OCI-M2 (cell line): Measurements from ENCODE around the gene ERFE.
"Not testable (repeated sequence)": the region's sequence is repeated elsewhere in the genome, so short reads cannot be mapped to it uniquely, and the experiment has no call there.

Experiments
- DNase-seq: peaks from one replicate; lab custom pipeline; 2025; ENCODE audit not compliant: unreplicated experiment; lab: John Stamatoyannopoulos, UW

The ERFE gene, protein sequence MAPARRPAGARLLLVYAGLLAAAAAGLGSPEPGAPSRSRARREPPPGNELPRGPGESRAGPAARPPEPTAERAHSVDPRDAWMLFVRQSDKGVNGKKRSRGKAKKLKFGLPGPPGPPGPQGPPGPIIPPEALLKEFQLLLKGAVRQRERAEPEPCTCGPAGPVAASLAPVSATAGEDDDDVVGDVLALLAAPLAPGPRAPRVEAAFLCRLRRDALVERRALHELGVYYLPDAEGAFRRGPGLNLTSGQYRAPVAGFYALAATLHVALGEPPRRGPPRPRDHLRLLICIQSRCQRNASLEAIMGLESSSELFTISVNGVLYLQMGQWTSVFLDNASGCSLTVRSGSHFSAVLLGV

DNA sequence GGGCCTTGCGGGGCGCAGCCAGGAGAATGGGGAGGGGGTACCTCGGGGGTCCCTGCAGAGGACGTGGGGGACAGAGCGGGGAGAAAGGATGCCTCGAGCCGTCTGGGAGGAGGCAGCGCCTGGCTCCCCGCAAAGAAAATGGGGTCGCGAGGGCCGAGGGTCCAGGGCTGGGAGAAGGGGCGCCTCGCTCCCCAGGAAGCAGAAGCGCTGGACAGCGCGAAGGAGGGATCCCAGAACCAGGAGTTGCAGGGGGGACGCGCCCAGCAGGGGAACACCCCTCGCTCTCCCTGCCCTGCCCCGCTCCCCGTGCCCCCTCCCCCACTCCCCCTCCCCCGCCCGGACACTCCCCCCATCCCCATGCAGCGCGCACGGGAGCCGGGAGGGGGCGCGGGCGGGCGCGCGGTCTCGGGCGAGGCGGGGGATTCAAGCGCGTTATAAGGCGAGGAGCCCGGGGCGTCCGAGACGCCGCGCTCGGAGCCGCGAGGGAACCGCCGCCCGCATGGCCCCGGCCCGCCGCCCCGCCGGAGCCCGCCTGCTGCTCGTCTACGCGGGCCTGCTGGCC is at the start of gene ERFE:
Gene ERFE, plus strand, starts transcription at position 462 of the 562 bp plus-strand sequence. Its CDS starts 38 bp downstream, at position 500.
- DNase-seq, result no peak

DNA sequence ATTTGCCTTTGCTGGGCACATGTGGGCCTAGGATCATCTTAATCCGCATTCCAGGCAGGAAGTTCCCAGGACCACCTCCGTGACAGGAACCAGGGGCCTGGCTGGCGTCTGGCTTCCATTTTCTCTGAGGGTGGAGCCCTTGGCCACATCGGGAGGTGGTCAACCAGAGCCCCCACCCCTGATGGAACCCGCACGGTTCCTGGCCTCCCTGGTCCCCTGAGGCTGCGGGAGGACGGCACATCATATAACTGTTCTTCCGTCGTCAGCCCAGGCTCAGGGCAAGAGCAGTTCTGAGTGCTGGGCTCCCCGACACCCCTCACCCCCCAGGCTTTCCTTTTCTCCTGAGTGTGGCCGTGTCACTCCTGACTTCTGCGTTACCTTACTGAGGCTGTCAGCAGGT is 45.2 kb upstream of the ERFE start:
- no peak for DNase-seq

DNA sequence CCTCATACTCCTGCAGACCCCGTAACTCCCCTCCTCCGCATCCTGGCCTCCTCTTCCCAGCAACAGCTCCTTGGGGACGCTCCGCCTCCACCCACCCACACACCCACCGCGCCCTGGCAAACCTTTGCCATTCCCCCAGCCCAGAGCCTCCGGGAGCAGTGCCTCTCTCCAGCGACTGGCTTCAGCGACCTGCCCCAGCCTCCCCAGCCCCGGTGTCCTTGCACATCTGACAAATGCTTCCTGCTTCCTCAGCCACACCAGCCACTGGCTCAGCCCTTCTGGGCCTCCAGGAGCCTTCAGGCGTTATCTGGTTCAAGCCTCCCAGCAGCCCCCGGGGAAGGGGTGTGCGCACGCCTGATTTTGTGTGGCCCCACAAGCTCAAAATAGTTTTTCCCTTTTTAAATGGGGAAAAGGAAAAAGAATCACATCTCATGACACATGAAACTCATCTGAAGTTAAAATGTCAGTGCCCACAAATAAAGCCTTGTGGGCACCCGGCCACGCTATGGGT is 44.4 kb upstream of the ERFE start:
- DNase-seq, result no peak

DNA sequence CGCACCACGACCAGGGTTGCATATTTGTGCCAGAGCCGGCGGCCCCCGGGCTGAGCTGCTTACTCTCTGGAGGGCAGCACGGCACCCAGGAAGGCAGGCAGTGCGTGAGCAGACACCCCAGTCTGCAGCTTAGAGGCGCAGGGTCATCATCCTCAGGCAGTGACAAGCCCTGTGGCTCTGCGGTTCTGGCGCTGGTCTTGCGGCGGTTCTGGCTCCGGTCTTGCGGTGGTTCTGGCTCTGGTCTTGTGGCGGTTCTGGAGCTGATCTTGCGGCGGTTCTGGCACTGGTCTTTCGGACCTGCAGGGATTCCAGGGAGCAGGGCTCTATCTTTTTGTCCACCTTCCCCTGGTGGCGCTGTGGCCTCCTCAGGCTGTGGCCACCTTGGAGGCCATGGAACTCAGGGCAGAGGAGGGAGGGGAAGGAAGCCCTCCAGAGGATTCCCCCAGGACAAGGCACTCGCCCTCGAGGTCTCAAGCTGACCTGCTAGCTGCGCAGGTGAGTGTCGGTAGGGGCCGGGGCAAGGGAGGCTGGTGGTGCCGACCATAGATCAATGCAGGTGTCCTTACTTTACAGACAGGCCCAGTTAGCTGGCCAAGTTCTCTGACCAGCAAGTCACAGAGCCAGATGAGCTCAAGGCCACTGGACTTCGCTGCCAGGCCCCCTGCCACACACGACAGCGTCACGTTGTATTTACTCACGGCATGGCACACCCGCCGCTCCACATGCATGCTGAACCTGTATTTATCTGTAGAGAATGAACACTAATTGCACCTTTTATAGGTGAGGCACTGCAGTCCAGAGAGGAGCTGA is 43.7 kb upstream of the ERFE start:
- DNase-seq, result no peak

DNA sequence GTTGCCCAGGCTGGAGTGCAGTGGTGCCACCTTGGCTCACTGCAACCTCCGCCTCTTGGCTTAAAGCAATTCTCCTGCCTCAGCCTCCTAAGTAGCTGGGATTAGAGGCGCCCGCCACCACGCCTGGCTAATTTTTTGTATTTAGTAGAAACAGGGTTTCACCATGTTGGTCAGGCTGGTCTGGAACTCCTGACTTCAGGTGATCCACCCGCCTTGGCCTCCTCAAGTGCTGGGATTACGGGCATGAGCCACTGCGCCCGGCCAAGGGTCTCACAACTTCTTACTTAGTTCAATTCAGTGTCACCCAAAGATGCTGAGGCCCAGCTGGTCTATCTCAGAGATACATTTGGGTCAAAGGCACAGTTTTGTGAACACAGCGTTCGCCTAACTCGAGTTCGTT is 43.1 kb upstream of the ERFE start:
- not testable (repeated sequence) for DNase-seq

DNA sequence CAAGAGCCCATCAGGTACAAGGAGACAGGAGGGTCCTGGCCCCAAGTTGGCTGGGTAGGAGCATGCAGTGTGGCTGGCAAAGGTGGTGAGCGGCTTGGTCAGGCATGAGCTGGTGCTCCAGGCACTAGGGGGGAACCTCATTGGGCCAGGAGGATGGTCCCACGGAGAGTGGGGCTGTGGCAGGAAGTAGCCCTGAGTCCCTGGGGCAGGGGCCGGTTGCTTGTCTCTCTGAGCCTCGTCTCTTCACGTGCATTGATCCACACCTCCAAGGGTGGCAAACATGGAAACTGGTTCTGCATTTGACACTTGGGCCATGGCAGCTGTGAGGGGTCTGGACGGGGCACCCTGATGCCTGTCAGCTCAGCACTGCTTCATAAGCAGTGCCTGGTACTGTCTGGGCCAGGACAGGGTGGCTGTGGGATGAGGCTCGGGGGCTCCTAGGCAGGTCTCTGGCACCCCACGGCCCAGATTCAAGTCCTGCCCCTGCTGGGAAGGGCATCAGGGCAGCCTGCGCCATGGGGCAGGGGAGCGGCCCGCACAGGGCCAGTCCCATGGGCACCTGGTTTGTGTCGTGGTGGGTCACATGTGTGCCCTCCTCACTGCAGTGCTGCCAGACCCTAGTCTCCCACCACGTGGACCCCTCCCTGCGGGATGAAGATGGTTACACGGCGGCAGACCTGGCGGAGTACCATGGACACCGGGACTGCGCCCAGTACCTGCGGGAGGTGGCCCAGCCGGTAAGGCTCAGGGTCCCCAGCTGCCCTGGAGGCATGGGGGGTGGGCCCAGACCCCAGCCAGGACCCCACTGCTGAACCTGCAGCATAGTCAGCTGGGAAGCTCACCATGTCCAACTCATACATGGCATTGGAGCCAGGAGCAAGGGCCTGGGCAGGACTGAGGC is 42.2 kb upstream of the ERFE start:
- DNase-seq, result no peak

DNA sequence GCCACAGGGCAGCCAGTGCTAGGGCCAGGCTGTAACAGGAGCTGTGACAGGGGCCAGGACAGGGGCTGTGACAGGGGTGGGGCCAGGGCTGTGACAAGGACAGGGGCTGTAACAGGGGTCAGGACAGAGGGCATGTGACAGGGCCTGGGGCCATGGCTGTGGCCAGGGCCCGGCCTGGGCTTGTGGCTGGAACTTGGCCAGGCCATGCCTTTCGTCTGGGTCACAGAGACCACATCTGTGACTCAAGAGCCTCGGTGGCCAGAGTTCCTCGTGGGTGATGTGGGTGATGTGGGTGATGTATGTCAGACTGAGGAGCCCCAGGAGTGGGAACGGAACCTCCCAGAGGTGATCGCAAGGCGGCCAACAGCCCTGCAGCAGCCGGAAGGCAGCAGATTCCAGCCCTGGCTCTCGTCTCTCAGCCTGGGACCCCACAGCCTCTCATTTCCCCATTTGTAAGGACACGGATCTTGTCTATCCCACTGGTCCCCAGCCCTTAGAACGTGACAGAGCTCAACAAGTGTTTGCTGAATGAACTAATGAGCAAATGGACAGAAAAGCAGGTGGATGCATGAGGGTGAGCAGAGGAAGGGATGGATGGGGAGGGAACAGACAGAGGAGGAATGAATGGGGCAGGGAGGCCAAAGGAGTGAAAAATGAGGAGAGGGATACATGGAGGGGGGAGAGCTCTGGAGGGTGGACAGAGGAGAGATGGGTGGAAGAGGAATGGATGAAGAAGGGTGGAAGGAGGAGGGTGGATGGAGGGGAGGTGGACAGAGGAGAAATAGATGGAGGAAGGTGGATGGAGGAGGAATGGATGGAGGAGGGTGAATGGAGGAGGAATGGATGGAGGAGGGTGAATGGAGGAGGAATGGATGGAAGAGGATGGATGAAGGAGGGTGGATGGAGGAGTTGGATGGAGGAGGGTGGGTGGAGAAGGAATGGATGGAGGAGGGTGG is 41.3 kb upstream of the ERFE start:
- DNase-seq, result no peak

DNA sequence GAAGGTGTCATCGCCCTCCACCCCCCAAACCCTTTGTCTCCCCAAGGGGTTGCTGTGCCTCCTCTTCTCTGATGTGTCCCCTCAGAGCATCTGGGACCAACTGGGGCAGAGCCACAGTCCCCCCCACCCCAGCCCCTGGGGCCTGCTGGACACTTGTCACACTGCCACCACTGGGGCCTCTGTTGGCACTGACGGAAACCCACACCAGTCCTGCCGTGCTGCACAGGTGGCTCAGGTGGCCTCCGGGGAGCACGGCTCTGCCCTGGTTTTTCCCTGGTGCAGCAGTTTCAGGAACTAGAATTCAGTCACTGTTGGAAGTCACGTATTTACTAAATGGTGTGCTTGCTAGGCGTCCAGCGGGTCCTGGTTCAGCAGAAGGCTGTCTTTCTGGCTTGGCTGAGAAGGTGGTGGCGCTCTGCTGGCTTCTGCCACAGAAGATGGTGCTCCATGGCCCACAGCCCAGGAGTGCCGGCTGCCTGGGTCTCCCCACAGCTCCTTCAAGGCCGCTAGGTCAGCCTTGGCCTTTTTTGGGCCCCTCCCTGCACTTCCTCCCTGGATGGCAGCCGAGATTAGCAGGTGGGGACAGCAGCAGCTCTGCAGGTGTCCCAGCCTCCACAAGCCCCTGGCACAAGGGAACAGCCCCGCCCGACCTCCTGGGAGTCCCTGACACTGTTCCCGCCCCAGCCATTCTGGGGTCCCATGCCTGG is 38.9 kb upstream of the ERFE start:
- no peak for DNase-seq

DNA sequence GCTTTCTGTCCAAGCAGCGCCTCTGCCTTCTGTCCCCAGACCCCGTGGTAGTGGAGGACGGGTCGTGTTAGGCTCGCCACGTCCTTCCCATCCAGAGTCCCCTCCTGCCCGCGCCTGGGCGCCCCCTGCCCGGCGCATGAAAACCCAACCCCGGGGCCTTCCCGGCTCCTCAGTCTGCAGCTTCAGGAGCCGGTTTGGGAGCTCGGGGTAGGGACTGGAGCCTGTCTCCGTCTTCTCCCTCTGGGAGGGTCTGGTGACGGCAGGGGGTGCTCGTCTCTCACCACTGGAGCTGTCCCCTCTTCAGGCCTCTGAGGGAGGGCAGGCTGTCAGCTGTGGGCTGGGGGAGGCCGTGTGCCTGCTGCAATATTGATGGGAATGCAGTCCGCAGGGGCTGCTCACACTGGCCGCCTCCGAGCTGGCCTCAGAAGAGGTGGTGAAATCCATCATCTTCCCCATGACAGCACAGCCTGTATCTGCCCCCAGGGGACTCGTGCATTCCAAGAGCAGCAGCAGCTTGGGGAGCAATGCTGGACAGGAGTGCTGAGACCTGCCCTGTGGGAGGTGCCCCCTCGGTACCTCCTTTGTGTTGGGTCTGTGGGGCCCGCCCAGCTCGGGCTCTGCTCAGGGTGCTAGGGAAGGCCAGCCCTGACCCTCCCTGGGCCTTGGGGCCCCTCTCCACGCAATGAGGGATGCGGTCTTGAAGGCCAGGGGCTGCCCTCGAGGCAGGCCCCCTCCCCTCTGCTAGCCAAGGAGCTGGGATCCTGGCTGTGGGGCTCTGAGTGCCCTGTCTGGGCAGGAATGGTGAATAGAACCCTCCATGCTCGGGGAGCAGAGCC is 38.1 kb upstream of the ERFE start:
- DNase-seq, result no peak

DNA sequence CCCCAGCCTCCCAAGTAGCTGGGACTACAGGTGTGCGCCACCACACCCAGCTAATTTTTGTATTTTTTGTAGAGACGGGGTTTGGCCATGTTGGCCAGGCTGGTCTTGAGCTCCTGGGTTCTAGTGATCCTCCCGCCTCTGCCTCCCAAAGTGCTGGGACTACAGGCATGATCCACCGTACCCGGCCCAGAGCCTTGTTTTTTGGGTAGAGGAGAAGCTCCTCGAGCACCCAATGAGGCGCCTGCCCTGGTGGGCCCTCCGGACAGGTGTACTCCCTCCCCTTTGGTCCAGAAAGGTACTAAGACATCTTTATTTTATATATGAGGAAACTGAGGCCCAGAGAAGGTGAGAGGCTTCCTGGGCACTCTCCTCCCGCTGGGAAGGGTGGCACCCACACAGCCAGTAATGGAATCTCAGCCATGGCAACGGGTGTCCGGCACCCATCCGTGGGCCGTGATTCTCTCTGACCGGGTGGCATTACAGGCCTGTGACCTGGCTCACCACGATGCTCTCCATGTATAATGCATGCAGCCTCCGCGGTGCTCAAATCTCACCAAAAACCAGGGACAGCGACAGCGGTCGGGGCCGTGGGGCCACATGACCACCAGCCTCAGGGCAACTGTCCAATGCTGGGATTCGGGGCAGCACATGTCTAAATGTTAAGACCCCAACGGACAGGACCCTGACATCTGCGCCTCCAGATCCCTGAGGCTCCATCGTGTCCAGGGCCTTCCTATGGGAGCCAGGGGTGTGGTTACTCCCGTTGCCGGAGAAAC is 37.1 kb upstream of the ERFE start:
- no peak for DNase-seq

DNA sequence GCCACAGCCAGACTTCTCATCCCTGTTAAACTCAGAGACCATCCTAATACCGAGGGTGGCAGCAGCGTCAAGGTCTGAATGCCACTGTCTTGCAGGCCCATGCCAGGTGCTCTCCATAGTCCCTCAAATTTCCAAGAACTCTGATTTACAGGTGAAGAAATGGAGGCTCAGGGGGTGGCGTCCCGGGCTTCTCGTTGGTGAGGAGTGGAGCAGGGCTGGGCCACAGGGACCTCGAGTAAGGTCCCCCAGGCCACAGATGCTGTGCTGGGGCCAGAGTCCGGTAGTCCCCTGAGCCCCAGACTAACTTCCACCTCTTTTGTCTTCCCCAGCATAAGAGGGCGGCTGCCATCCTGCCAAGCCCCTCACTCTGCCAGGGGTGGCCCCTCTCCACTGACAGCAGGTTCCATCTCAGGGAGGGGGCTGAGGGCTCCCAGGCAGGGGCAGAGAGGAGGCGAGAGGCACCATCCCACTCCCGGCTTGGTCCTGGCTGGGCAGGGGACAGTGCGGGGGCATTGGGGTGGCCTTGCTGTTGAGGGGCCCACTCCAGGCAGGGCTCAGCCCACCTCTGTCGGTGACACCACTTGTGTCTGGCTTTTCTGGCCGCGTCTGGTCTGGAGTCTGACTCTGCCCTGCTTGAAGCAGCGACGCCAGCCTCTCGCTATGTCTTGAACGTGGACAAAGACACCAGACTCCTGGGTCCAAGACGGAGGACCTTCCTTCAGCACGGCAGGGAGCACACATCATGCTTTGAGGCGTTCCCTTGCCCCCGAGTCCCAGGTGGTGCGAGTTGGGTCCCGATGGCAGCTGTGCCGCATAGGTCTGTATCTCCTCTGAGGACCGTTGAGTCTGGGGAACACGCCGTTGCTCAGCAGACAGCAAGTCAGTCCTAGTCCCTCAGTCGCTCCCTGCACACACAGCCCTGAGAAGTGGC is 36.2 kb upstream of the ERFE start:
- DNase-seq, result no peak

DNA sequence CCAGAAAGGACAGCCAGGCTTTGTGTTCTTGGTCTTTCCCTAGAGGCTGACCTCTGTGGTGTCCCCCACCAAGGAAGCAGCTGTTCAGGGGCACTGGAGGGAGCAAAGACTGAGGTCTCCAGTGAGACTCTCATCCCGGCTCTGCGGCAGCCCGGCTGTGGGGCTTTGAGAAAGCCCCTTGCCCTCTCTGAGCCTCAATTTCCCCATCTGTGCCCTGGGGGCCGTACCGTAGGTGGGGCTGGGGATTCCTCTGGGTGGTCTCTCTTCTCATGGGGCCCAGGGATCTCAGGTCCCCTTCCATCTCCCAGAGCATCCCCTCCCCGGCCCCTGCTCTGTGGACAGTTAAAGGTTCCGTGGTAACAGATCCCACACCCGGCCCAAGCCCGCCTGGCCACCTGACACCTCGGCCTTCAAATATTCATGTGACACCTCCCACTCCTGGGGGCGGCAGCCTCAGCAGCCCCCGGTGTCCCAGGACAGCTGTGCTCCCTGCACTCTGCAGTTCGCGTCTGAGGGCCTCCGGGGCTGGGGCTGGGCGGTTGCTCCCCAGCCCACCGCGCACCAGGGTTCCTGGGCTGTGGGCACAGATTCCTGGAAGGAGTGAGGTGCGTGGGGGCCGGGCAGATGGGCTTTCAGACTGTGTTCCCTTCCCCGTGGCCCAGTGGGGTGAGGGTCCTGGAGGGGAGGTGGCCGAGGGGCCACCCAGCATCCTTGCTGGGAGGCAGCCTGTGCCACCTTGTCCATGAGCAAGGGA is 35.4 kb upstream of the ERFE start:
- no peak for DNase-seq

DNA sequence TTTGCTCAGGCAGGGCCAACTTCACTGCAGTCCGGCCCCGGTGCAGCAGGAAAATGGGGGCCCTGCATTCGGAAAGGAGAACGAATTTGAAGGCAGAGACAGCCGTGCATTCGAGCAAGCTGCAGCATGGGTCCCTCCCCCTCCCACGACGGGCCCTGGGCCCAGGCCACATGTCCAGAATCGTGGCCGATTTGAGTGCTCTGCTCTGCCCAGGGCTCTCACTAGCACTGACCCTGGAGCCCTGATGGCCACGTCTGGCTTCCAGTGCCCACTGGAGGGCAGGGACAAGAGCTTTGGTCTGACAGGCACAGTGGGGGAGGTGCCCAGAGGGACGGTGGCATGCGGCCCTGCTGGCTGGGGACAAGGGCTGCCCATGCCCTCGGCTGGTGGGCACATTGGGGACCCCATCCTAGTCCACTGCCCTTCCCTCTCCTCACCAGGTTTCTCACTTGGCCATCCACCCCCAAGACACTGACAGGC is 34.7 kb upstream of the ERFE start:
- no peak for DNase-seq

DNA sequence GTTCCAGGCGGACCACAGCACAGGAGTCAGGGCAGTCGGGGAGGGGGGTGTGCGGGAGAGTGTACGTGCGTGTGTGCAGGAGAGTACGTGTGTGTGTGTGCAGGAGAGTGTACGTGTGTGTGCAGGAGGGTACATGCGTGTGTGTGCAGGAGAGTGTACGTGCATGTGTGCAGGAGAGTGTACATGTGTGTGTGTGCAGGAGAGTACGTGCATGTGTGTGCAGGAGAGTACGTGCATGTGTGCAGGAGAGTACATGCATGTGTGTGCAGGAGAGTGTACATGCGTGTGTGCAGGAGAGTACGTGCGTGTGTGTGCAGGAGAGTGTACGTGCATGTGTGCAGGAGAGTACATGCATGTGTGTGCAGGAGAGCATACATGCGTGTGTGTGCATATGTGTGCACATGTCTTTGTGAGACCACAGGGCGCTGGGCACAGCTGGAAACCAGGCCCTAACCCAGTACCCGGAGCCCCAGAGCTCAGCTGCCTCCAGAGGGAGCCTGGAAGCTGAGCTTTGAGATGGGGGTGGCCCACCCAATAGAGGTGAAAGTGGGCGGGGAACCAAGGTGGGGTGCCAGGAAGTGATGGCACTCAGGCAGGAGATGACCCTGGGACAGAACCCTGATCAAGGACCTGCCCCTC is 34.2 kb upstream of the ERFE start:
- no peak for DNase-seq
